ENCODE data around the gene CLSTN2. TPM values are rescaled to one million over a fixed set of nuclear protein-coding genes. Genes with fewer than 3 reads are reported as not detected.

CLSTN2 gene
- total RNA-seq (2022): 0.07 TPM in 2 replicates
- Bru-seq, nascent RNA: percentile 5 among the genes with signal in this experiment
- BruChase-seq, experiment 1, labeled RNA remaining after a 6-hour chase: percentile 8 among the genes with signal in this experiment
- BruChase-seq, experiment 2, labeled RNA remaining after a 2-hour chase: percentile 13 among the genes with signal in this experiment
- long read RNA-seq: 0 reads

DNA sequence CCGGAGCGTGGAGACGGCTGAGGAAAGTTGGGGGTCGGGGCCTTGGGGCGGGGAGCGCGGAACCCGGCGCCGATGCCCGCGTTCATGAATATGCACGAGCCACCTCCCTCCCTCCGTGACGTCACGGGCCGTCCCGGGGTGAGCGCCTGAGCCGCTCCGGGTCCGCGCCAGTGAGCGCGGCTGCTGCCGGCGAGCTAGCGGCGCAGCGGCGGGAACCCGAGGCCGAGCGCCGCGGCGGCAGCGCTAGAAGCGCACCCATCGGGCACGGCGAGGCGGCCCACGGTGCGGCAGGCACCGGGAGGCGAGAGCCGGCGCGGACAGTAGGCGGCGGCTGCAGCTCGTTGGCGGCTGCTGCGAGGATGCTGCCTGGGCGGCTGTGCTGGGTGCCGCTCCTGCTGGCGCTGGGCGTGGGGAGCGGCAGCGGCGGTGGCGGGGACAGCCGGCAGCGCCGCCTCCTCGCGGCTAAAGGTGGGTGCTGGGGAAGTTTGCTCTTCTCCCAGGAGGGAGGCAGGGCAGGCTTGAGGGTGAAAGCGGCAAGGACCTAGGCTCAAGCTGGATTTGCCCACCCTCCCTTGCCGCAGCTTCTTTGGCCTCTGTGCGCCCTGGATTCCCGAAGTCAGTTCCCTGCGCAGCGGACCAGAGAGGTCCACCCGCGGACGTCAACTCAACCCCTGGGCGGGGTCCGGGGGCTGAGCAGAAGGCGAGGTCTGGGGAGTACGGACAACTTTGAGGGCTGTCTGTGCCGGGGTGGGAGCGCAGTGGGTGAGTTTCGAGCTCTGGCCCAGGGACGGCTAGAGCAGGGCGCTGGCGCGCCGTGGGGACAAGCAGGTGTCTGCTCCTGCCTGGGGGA lies at the start of gene CLSTN2:
Gene CLSTN2 (plus strand): TSS at position 170 of the 850 bp plus-strand sequence.
- no TSS peak for BruUV-seq (replicated peaks)
- Mint-ChIP-seq H3K36me3 (ENCODE audit: insufficient read depth, unreplicated experiment) (no peaks in the 10 kb centered on the region), H3K4me1 (ENCODE audit: low read depth, unreplicated experiment) (peaks cover 12% of the 10 kb centered on the region), H3K9me3 (ENCODE audit: low read depth, unreplicated experiment) (no peaks in the 10 kb centered on the region), H3K27me3 (ENCODE audit: unreplicated experiment) (peaks cover 81% of the 10 kb centered on the region), H3K27ac (ENCODE audit: unreplicated experiment) (no peak within 1 kb of the TSS), H3K4me3 (ENCODE audit: low read depth, unreplicated experiment) (peak within 1 kb of the TSS; percentile 79)
- intact Hi-C loops (cut with micrococcal nuclease; ENCODE audit: unreplicated experiment): loop anchor here (5.0 to 10.0 kb wide), 3 partner anchors 282 to 802 kb away; no protein-coding TSS in a partner anchor
- DNase-seq: peak; percentile 63
- CTCF ChIA-PET: interaction anchor here (0.5 to 1.0 kb wide), 3 partner anchors 9 to 999 kb away, joined by 3 to 5 read pairs (median 5); no protein-coding TSS in a partner anchor
- TF ChIP-seq, protein P1, sequence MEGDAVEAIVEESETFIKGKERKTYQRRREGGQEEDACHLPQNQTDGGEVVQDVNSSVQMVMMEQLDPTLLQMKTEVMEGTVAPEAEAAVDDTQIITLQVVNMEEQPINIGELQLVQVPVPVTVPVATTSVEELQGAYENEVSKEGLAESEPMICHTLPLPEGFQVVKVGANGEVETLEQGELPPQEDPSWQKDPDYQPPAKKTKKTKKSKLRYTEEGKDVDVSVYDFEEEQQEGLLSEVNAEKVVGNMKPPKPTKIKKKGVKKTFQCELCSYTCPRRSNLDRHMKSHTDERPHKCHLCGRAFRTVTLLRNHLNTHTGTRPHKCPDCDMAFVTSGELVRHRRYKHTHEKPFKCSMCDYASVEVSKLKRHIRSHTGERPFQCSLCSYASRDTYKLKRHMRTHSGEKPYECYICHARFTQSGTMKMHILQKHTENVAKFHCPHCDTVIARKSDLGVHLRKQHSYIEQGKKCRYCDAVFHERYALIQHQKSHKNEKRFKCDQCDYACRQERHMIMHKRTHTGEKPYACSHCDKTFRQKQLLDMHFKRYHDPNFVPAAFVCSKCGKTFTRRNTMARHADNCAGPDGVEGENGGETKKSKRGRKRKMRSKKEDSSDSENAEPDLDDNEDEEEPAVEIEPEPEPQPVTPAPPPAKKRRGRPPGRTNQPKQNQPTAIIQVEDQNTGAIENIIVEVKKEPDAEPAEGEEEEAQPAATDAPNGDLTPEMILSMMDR (IDR thresholded peaks at IDR 0.05; ENCODE audit: unreplicated experiment): no peak

GRCh38 chr3:139887431-139887830 lies 47.6 kb upstream of the CLSTN2 start:
- Mint-ChIP-seq H3K27me3 (ENCODE audit: unreplicated experiment) (no peaks in the 10 kb centered on the region), H3K9me3 (ENCODE audit: low read depth, unreplicated experiment) (peaks cover 2% of the 10 kb centered on the region), H3K27ac (ENCODE audit: unreplicated experiment) (no peak overlapping the region), H3K4me1 (ENCODE audit: low read depth, unreplicated experiment) (no peaks in the 10 kb centered on the region), H3K4me3 (ENCODE audit: low read depth, unreplicated experiment) (no peak overlapping the region), H3K36me3 (ENCODE audit: insufficient read depth, unreplicated experiment) (no peaks in the 10 kb centered on the region)
- no peak for DNase-seq
- no TSS peak for BruUV-seq (replicated peaks)
- TF ChIP-seq, protein P1 (IDR thresholded peaks at IDR 0.05; ENCODE audit: unreplicated experiment): no peak
- intact Hi-C loops (cut with micrococcal nuclease; ENCODE audit: unreplicated experiment): no loop called here
- CTCF ChIA-PET: no interaction called here

- H3K4me1 Mint-ChIP-seq (ENCODE audit: low read depth, unreplicated experiment): no peaks in the 10 kb centered on the region
These were observed 46.3 kb upstream of the CLSTN2 start for GRCh38 chr3:139888561-139889140.

DNA sequence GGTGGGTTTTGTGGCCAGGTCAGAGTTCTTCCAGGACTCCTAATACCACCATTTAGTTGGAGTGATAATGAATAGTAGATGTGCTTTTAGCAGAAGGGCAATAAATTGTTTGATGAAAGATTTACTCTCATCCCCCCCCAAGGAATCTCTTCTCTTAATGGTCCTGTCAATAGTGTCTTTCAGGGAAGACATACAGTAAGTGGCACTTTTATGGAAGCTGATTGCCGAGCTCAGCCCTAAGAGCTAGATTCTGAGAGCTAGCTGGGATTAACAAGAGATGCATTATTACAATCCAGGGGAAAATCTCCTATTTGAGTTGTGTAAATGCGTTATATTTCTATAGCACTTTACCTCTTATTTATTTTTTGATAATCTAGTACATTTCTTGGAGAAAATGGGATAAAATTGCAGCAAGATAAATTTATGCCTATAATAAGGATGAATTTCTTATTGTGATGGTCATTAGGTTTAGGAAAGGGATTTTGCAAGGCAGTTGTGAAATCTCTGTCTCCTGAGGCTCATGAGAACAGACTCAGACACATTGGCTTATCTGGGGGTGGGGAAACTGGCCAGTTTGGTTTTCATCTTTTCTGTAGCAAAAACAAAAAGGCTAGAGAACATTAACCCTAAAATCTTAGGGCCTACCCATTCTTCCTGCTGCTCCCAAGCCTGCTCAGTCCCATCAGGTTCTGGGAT lies 41.6 kb upstream of the CLSTN2 start:
- H3K4me1 Mint-ChIP-seq (ENCODE audit: low read depth, unreplicated experiment): no peaks in the 10 kb centered on the region
- TF ChIP-seq, protein P1 (IDR thresholded peaks at IDR 0.05; ENCODE audit: unreplicated experiment): no peak
- BruUV-seq (replicated peaks): no TSS peak
- H3K36me3 Mint-ChIP-seq (ENCODE audit: insufficient read depth, unreplicated experiment): no peaks in the 10 kb centered on the region
- peaks cover 2% of the 10 kb centered on the region for H3K9me3 Mint-ChIP-seq (ENCODE audit: low read depth, unreplicated experiment)
- intact Hi-C loops (cut with micrococcal nuclease; ENCODE audit: unreplicated experiment): no loop called here
- CTCF ChIA-PET: no interaction called here
- H3K27me3 Mint-ChIP-seq (ENCODE audit: unreplicated experiment): no peaks in the 10 kb centered on the region
- DNase-seq: no peak
- H3K4me3 Mint-ChIP-seq (ENCODE audit: low read depth, unreplicated experiment): no peak overlapping the region
- no peak overlapping the region for H3K27ac Mint-ChIP-seq (ENCODE audit: unreplicated experiment)

More at GRCh38 chr3:139888561-139889140, 46.3 kb upstream of the CLSTN2 start:
- Mint-ChIP-seq H3K4me3 (ENCODE audit: low read depth, unreplicated experiment) (no peak overlapping the region), H3K36me3 (ENCODE audit: insufficient read depth, unreplicated experiment) (no peaks in the 10 kb centered on the region), H3K9me3 (ENCODE audit: low read depth, unreplicated experiment) (peaks cover 2% of the 10 kb centered on the region), H3K27me3 (ENCODE audit: unreplicated experiment) (no peaks in the 10 kb centered on the region), H3K27ac (ENCODE audit: unreplicated experiment) (no peak overlapping the region)
- CTCF ChIA-PET: no interaction called here
- TF ChIP-seq, protein P1 (IDR thresholded peaks at IDR 0.05; ENCODE audit: unreplicated experiment): no peak
- intact Hi-C loops (cut with micrococcal nuclease; ENCODE audit: unreplicated experiment): no loop called here
- BruUV-seq (replicated peaks): no TSS peak
- DNase-seq: no peak
